NCI-H82 treated with DMSO at 0.1 percent for 48 hours (cell line): ENCODE measurements around the gene GPR146.

Experiments used
- DNase-seq: peaks from one replicate; lab custom pipeline; 2025; ENCODE audit not compliant: unreplicated experiment; lab: John Stamatoyannopoulos, UW

Gene GPR146

GRCh38 chr7:1090686-1091643 lies 46.6 kb downstream of the GPR146 start:
- DNase-seq: no peak

- no peak for DNase-seq
Observed at GRCh38 chr7:1091644-1092027, 47.3 kb downstream of the GPR146 start.

GRCh38 chr7:1092161-1092632 lies 47.9 kb downstream of the GPR146 start:
- DNase-seq: no peak

- no peak for DNase-seq
Observed at GRCh38 chr7:1092806-1093501, 48.6 kb downstream of the GPR146 start.

GRCh38 chr7:1093502-1093843 lies 49.1 kb downstream of the GPR146 start:
- no peak for DNase-seq

GRCh38 chr7:1093916-1094508 lies 49.7 kb downstream of the GPR146 start:
- no peak for DNase-seq

GRCh38 chr7:1094870-1095269 lies 50.5 kb downstream of the GPR146 start:
- no peak for DNase-seq

GRCh38 chr7:1095621-1096155 lies 51.3 kb downstream of the GPR146 start:
- no peak for DNase-seq

GRCh38 chr7:1096156-1097119 lies 52.1 kb downstream of the GPR146 start:
- DNase-seq: no peak

- DNase-seq: no peak
Observed at GRCh38 chr7:1097120-1097504, 52.8 kb downstream of the GPR146 start.

GRCh38 chr7:1098243-1099153 lies 54.2 kb downstream of the GPR146 start:
- DNase-seq: no peak

GRCh38 chr7:1099154-1099542 lies 54.8 kb downstream of the GPR146 start:
- no peak for DNase-seq

GRCh38 chr7:1099637-1100036 lies 55.3 kb downstream of the GPR146 start:
- DNase-seq: no peak

GRCh38 chr7:1100386-1100785 lies 56.0 kb downstream of the GPR146 start:
- no peak for DNase-seq

GRCh38 chr7:1100834-1101562 lies 56.7 kb downstream of the GPR146 start:
- DNase-seq: no peak

GRCh38 chr7:1101563-1102431 lies 57.5 kb downstream of the GPR146 start:
- DNase-seq: no peak

- no peak for DNase-seq
Observed at GRCh38 chr7:1103009-1103788, 58.9 kb downstream of the GPR146 start.
